Mucosa of descending colon (tissue), 3 donors: ENCODE data around the gene SLC7A5. TPM values are rescaled to one million over a fixed set of nuclear protein-coding genes. Genes with fewer than 3 reads are reported as not detected.
"Not testable (repeated sequence)": the region's sequence is repeated elsewhere in the genome, so short reads cannot be mapped to it uniquely, and the experiment has no call there.

Source experiments
- ATAC-seq: fragments of 200-7000 bp; cut with Tn5 transposase; one replicate; pipeline ENCODE4 v1.9.1; 2020; ENCODE audit warnings: mild to moderate bottlenecking, moderate library complexity
- DNase-seq, 3 donors: peaks; one replicate each; pipeline ENCODE4 v3.0.0-alpha.2; 2020
- H3K36me3 ChIP-seq: fragments of 200-600 bp; one replicate; pipeline ENCODE4 v1.8.0; 2021; ENCODE audit warnings: low read depth, mild to moderate bottlenecking
- H3K4me1 ChIP-seq: fragments of 200-600 bp; one replicate; pipeline ENCODE4 v1.8.0; 2021; ENCODE audit warnings: low read depth, mild to moderate bottlenecking
- H3K4me3 ChIP-seq: fragments of 200-600 bp; one replicate; pipeline ENCODE4 v1.8.0; 2021; ENCODE audit warnings: mild to moderate bottlenecking
- H3K9me3 ChIP-seq: fragments of 200-600 bp; one replicate; pipeline ENCODE4 v1.8.0; 2021; ENCODE audit warnings: mild to moderate bottlenecking
- CTCF ChIP-seq: fragments of 200-600 bp; IDR thresholded peaks from one replicate; pipeline ENCODE4 v1.8.0; 2022; ENCODE audit warnings: antibody characterized with exemption, mild to moderate bottlenecking
- intact Hi-C, 2 donors: fragments of 100-400 bp; cut with DNase I in 1 of 2; cut with micrococcal nuclease in 1 of 2; formaldehyde crosslinking; loops; one replicate each; pipeline versions ENCODE4 v1.11.0 to v1.11.1; 2022; cut with DNase I, micrococcal nuclease
- total RNA-seq, 3 donors: library from RNA; stranded (reverse); fragmentation: NEBNext Ultra II Directional in 2 of 3; extraction: Animal tissue kit (Norgen Biotek cat#: 25700) in 2 of 3; gene quantifications; one replicate each; pipeline versions ENCODE4 v1.2.1 to v1.2.4, GENCODE V29; 2021 to 2023
- donor health status: DM: no; HTN: no; CAD: no; lungs with moderate emphysema.
- donor health status: DM: no; HTN: no; CAD: no.
- donor health status: DM: no; HTN: yes; CAD: no.

Gene SLC7A5
- total RNA-seq, 3 donors from 2014 or later: 1.9 to 13.7 (median 8.1) TPM

- peak in 1 of 3 donors; percentile 40 for DNase-seq
- intact Hi-C loops: no loop called here
- no peaks in the 10 kb centered on the region for H3K9me3 ChIP-seq
- TF ChIP-seq CTCF: no peak
- ATAC-seq: no peak
- H3K4me1 ChIP-seq: no peaks in the 10 kb centered on the region
- no peak overlapping the region for H3K4me3 ChIP-seq
- H3K36me3 ChIP-seq: no peaks in the 10 kb centered on the region
These were observed 41.0 kb downstream of the SLC7A5 start for GRCh38 chr16:87828071-87828906.

- intact Hi-C loops, H3K4me3 ChIP-seq, H3K36me3 ChIP-seq, H3K9me3 ChIP-seq, ATAC-seq, H3K4me1 ChIP-seq, DNase-seq: not testable (repeated sequence)
These were observed 41.8 kb downstream of the SLC7A5 start for GRCh38 chr16:87827588-87827915.

GRCh38 chr16:87826798-87827587 is 42.3 kb downstream of the SLC7A5 start:
- Histone ChIP-seq H3K36me3 (no peaks in the 10 kb centered on the region), H3K4me1 (no peaks in the 10 kb centered on the region), H3K4me3 (no peak overlapping the region), H3K9me3 (no peaks in the 10 kb centered on the region)
- no peak for TF ChIP-seq CTCF
- DNase-seq: no peak
- ATAC-seq: no peak
- intact Hi-C loops: no loop called here

- ATAC-seq, H3K36me3 ChIP-seq, intact Hi-C loops, H3K4me3 ChIP-seq, H3K4me1 ChIP-seq, H3K9me3 ChIP-seq, DNase-seq: not testable (repeated sequence)
These were observed 42.9 kb downstream of the SLC7A5 start for GRCh38 chr16:87826407-87826797.

- not testable (repeated sequence) for ATAC-seq, H3K4me1 ChIP-seq, H3K36me3 ChIP-seq
These were observed 43.5 kb downstream of the SLC7A5 start for GRCh38 chr16:87825842-87826120.

GRCh38 chr16:87824991-87825841 is 44.1 kb downstream of the SLC7A5 start:
- ATAC-seq: no peak
- H3K4me3 ChIP-seq: no peak overlapping the region
- intact Hi-C loops: no loop called here
- H3K9me3 ChIP-seq: no peaks in the 10 kb centered on the region
- H3K36me3 ChIP-seq: no peaks in the 10 kb centered on the region
- DNase-seq: peak in 1 of 3 donors; percentile 15
- no peak for TF ChIP-seq CTCF
- H3K4me1 ChIP-seq: no peaks in the 10 kb centered on the region

More at GRCh38 chr16:87825842-87826120, 43.5 kb downstream of the SLC7A5 start:
- H3K9me3 ChIP-seq, H3K4me3 ChIP-seq, DNase-seq, intact Hi-C loops: not testable (repeated sequence)
